ENCODE measurements around the gene GRN. TPM values are rescaled to one million over a fixed set of nuclear protein-coding genes. Genes with fewer than 3 reads are reported as not detected.
"Not testable (repeated sequence)": the region's sequence is repeated elsewhere in the genome, so short reads cannot be mapped to it uniquely, and the experiment has no call there.

GRN gene
- polyA plus RNA-seq, 12 donors, result 147 to 278 (median 178) TPM; not detected in 1

GRCh38 chr17:44318077-44318892 lies 26.8 kb upstream of the GRN start:
- no peak for DNase-seq

- DNase-seq, result no peak
Measured at GRCh38 chr17:44320066-44320465, 25.0 kb upstream of the GRN start.

GRCh38 chr17:44321246-44322120 lies 23.6 kb upstream of the GRN start:
- no peak for DNase-seq

GRCh38 chr17:44322236-44322895 lies 22.7 kb upstream of the GRN start:
- no peak for DNase-seq

GRCh38 chr17:44323359-44324091 lies 21.6 kb upstream of the GRN start:
- no peak for DNase-seq

GRCh38 chr17:44324092-44324570 lies 21.0 kb upstream of the GRN start:
- no peak for DNase-seq

GRCh38 chr17:44324571-44325275 lies 20.4 kb upstream of the GRN start, which contains the start of gene SLC25A39:
Gene SLC25A39 (minus strand): TSS chr17:44324823. CDS start chr17:44323562, 1,261 bp downstream.
- DNase-seq, result peak; percentile 94

GRCh38 chr17:44326861-44327444 lies 18.1 kb upstream of the GRN start:
- DNase-seq, result peak; percentile 96

- DNase-seq, result no peak
Measured at GRCh38 chr17:44327715-44328449, 17.2 kb upstream of the GRN start.

GRCh38 chr17:44329516-44329915 lies 15.6 kb upstream of the GRN start:
- DNase-seq, result not testable (repeated sequence)

GRCh38 chr17:44330263-44330662 lies 14.8 kb upstream of the GRN start:
- DNase-seq, result not testable (repeated sequence)

- peak; percentile 83 for DNase-seq
Measured at GRCh38 chr17:44331249-44331760, 13.8 kb upstream of the GRN start.

GRCh38 chr17:44333371-44333770 lies 11.7 kb upstream of the GRN start:
- no peak for DNase-seq

- DNase-seq, result no peak
Measured at GRCh38 chr17:44334315-44334714, 10.8 kb upstream of the GRN start.

- DNase-seq, result no peak
Measured at GRCh38 chr17:44334727-44335126, 10.4 kb upstream of the GRN start.

GRCh38 chr17:44335564-44335963 lies 9.5 kb upstream of the GRN start:
- no peak for DNase-seq

- DNase-seq, result no peak
Measured at GRCh38 chr17:44335968-44336367, 9.1 kb upstream of the GRN start.

GRCh38 chr17:44338702-44339101 lies 6.4 kb upstream of the GRN start:
- DNase-seq, result no peak

- not testable (repeated sequence) for DNase-seq
Measured at GRCh38 chr17:44340553-44340952, 4.5 kb upstream of the GRN start.

All from muscle of arm (tissue), 12 donors.